Measurements from ENCODE around the gene PABPN1. TPM values are rescaled to one million over a fixed set of nuclear protein-coding genes. Genes with fewer than 3 reads are reported as not detected.

The PABPN1 gene
- total and polyA plus RNA-seq, 2 of the 13 experiments (the other 11 are each of a cell fraction or from before 2014, with no cell fraction given): 233 to 524 TPM

- TF ChIP-seq REST (IDR thresholded peaks at IDR 0.05; ENCODE audit: borderline replicate concordance in 1 of 2, low read depth in 1 of 2, low read length in 2 of 2): no peak; a peak in 2 of 4 replicates
- no peak for TF ChIP-seq ZUFSP (CRISPR knock-in tag; IDR thresholded peaks at IDR 0.05; ENCODE audit: borderline replicate concordance)
- peak; percentile 7 for TF ChIP-seq BCL6 (CRISPR knock-in tag; IDR thresholded peaks at IDR 0.05)
- peak; percentile 90 for TF ChIP-seq DMAP1 (CRISPR knock-in tag; IDR thresholded peaks at IDR 0.05)
- TF ChIP-seq ZNF460 (CRISPR knock-in tag; IDR thresholded peaks at IDR 0.05; ENCODE audit: borderline replicate concordance): no peak
- 0 out of 2 replicates have a peak, but pooled peaks have one; percentile 23 for TF ChIP-seq ZC3H13 (CRISPR knock-in tag; IDR thresholded peaks at IDR 0.05)
- no peak; the same call in 1 of the 2 replicates for TF ChIP-seq KLF6 (CRISPR knock-in tag; IDR thresholded peaks at IDR 0.05)
- no peak for TF ChIP-seq ZNF383 (CRISPR knock-in tag; IDR thresholded peaks at IDR 0.05; ENCODE audit: borderline replicate concordance)
- TF ChIP-seq JUND (CRISPR knock-in tag; IDR thresholded peaks at IDR 0.05): no peak
- TF ChIP-seq HOMEZ (CRISPR knock-in tag; IDR thresholded peaks at IDR 0.05; ENCODE audit: low read depth): peak; percentile 79
- TF ChIP-seq AHDC1 (CRISPR knock-in tag; IDR thresholded peaks at IDR 0.05; ENCODE audit: borderline replicate concordance): no peak
- peak; percentile 42; the same call in 1 of the 2 replicates for TF ChIP-seq NCOR1 (IDR thresholded peaks at IDR 0.05; ENCODE audit: borderline replicate concordance, low read length)
- TF ChIP-seq LBX2 (CRISPR knock-in tag; IDR thresholded peaks at IDR 0.05; ENCODE audit: borderline replicate concordance): no peak; the same call in 1 of the 2 replicates
- TF ChIP-seq PHF21A (CRISPR knock-in tag; IDR thresholded peaks at IDR 0.05): peak; percentile 99
Measured at GRCh38 chr14:23286020-23286901, 35.0 kb upstream of the PABPN1 start, which contains the start of gene HOMEZ (continued).
